ENCODE results near the gene EHHADH.

EHHADH gene

GRCh38 chr3:185204894-185205293 lies 49.0 kb downstream of the EHHADH start:
- Histone ChIP-seq H3K27me3 (ENCODE audit: control insufficient read depth in 5 of 5, insufficient read depth in 4 of 5, low read length in 5 of 5) (no peaks in the 10 kb centered on the region), H3K36me3 (ENCODE audit: control insufficient read depth in 5 of 5, insufficient read depth in 5 of 5, low read length in 5 of 5) (peaks cover 3 to 27% (median 22%) of the 10 kb centered on the region in 5 donors), H3K9ac (ENCODE audit: low read length in 5 of 5) (no peak overlapping the region), H3K4me3 (ENCODE audit: low read depth in 1 of 5, low read length in 5 of 5) (no peak overlapping the region), H3K27ac (ENCODE audit: low read depth, low read length) (no peak overlapping the region), H3K4me1 (ENCODE audit: control insufficient read depth in 5 of 5, insufficient read depth in 5 of 5, low read length in 5 of 5) (no peaks in the 10 kb centered on the region), H3K9me3 (ENCODE audit: control insufficient read depth in 5 of 5, low read length in 5 of 5) (peaks cover 0 to 3% (median 0%) of the 10 kb centered on the region in 5 donors)

GRCh38 chr3:185200639-185201038 lies 53.2 kb downstream of the EHHADH start:
- Histone ChIP-seq H3K4me1 (ENCODE audit: control insufficient read depth in 5 of 5, insufficient read depth in 5 of 5, low read length in 5 of 5) (no peaks in the 10 kb centered on the region), H3K9me3 (ENCODE audit: control insufficient read depth in 5 of 5, low read length in 5 of 5) (peaks cover 0 to 3% (median 0%) of the 10 kb centered on the region in 5 donors), H3K4me3 (ENCODE audit: low read depth in 1 of 5, low read length in 5 of 5) (no peak overlapping the region), H3K27ac (ENCODE audit: low read depth, low read length) (no peak overlapping the region), H3K27me3 (ENCODE audit: control insufficient read depth in 5 of 5, insufficient read depth in 4 of 5, low read length in 5 of 5) (no peaks in the 10 kb centered on the region), H3K36me3 (ENCODE audit: control insufficient read depth in 5 of 5, insufficient read depth in 5 of 5, low read length in 5 of 5) (peaks cover 7 to 27% (median 23%) of the 10 kb centered on the region in 5 donors), H3K9ac (ENCODE audit: low read length in 5 of 5) (no peak overlapping the region)

- H3K27me3 ChIP-seq (ENCODE audit: control insufficient read depth in 5 of 5, insufficient read depth in 4 of 5, low read length in 5 of 5): no peaks in the 10 kb centered on the region
- H3K4me3 ChIP-seq (ENCODE audit: low read depth in 1 of 5, low read length in 5 of 5): no peak overlapping the region
- peaks cover 0 to 3% (median 0%) of the 10 kb centered on the region in 5 donors for H3K9me3 ChIP-seq (ENCODE audit: control insufficient read depth in 5 of 5, low read length in 5 of 5)
- H3K27ac ChIP-seq (ENCODE audit: low read depth, low read length): no peak overlapping the region
- no peak overlapping the region for H3K9ac ChIP-seq (ENCODE audit: low read length in 5 of 5)
- no peaks in the 10 kb centered on the region for H3K4me1 ChIP-seq (ENCODE audit: control insufficient read depth in 5 of 5, insufficient read depth in 5 of 5, low read length in 5 of 5)
- H3K36me3 ChIP-seq (ENCODE audit: control insufficient read depth in 5 of 5, insufficient read depth in 5 of 5, low read length in 5 of 5): peaks cover 7 to 27% (median 23%) of the 10 kb centered on the region in 5 donors
These were observed 54.2 kb downstream of the EHHADH start for GRCh38 chr3:185199671-185200070.

- no peak overlapping the region for H3K9ac ChIP-seq (ENCODE audit: low read length in 5 of 5)
- peaks cover 7 to 24% (median 19%) of the 10 kb centered on the region in 5 donors for H3K36me3 ChIP-seq (ENCODE audit: control insufficient read depth in 5 of 5, insufficient read depth in 5 of 5, low read length in 5 of 5)
- no peak overlapping the region for H3K27ac ChIP-seq (ENCODE audit: low read depth, low read length)
- H3K4me1 ChIP-seq (ENCODE audit: control insufficient read depth in 5 of 5, insufficient read depth in 5 of 5, low read length in 5 of 5): no peaks in the 10 kb centered on the region
- H3K4me3 ChIP-seq (ENCODE audit: low read depth in 1 of 5, low read length in 5 of 5): no peak overlapping the region
- H3K9me3 ChIP-seq (ENCODE audit: control insufficient read depth in 5 of 5, low read length in 5 of 5): peaks cover 0 to 3% (median 0%) of the 10 kb centered on the region in 5 donors
- no peaks in the 10 kb centered on the region for H3K27me3 ChIP-seq (ENCODE audit: control insufficient read depth in 5 of 5, insufficient read depth in 4 of 5, low read length in 5 of 5)
These were observed 54.6 kb downstream of the EHHADH start for GRCh38 chr3:185199206-185199605.

- Histone ChIP-seq H3K9ac (ENCODE audit: low read length in 5 of 5) (no peak overlapping the region), H3K27ac (ENCODE audit: low read depth, low read length) (no peak overlapping the region), H3K27me3 (ENCODE audit: control insufficient read depth in 5 of 5, insufficient read depth in 4 of 5, low read length in 5 of 5) (no peaks in the 10 kb centered on the region), H3K4me1 (ENCODE audit: control insufficient read depth in 5 of 5, insufficient read depth in 5 of 5, low read length in 5 of 5) (no peaks in the 10 kb centered on the region), H3K9me3 (ENCODE audit: control insufficient read depth in 5 of 5, low read length in 5 of 5) (peaks cover 0 to 3% (median 0%) of the 10 kb centered on the region in 5 donors), H3K36me3 (ENCODE audit: control insufficient read depth in 5 of 5, insufficient read depth in 5 of 5, low read length in 5 of 5) (peaks cover 14 to 22% (median 20%) of the 10 kb centered on the region in 5 donors), H3K4me3 (ENCODE audit: low read depth in 1 of 5, low read length in 5 of 5) (no peak overlapping the region)
These were observed 56.8 kb downstream of the EHHADH start for GRCh38 chr3:185197068-185197467.

- Histone ChIP-seq H3K4me3 (ENCODE audit: low read depth in 1 of 5, low read length in 5 of 5) (no peak overlapping the region), H3K9me3 (ENCODE audit: control insufficient read depth in 5 of 5, low read length in 5 of 5) (no peaks in the 10 kb centered on the region), H3K9ac (ENCODE audit: low read length in 5 of 5) (no peak overlapping the region), H3K27ac (ENCODE audit: low read depth, low read length) (no peak overlapping the region), H3K27me3 (ENCODE audit: control insufficient read depth in 5 of 5, insufficient read depth in 4 of 5, low read length in 5 of 5) (no peaks in the 10 kb centered on the region), H3K36me3 (ENCODE audit: control insufficient read depth in 5 of 5, insufficient read depth in 5 of 5, low read length in 5 of 5) (peaks cover 14 to 22% (median 18%) of the 10 kb centered on the region in 5 donors), H3K4me1 (ENCODE audit: control insufficient read depth in 5 of 5, insufficient read depth in 5 of 5, low read length in 5 of 5) (no peaks in the 10 kb centered on the region)
These were observed 58.2 kb downstream of the EHHADH start for GRCh38 chr3:185195652-185196051.

GRCh38 chr3:185188816-185189215 lies 65.0 kb downstream of the EHHADH start:
- Histone ChIP-seq H3K27me3 (ENCODE audit: control insufficient read depth in 5 of 5, insufficient read depth in 4 of 5, low read length in 5 of 5) (no peaks in the 10 kb centered on the region), H3K36me3 (ENCODE audit: control insufficient read depth in 5 of 5, insufficient read depth in 5 of 5, low read length in 5 of 5) (peaks cover 12 to 21% (median 17%) of the 10 kb centered on the region in 5 donors), H3K9ac (ENCODE audit: low read length in 5 of 5) (no peak overlapping the region), H3K4me3 (ENCODE audit: low read depth in 1 of 5, low read length in 5 of 5) (no peak overlapping the region), H3K9me3 (ENCODE audit: control insufficient read depth in 5 of 5, low read length in 5 of 5) (no peaks in the 10 kb centered on the region), H3K4me1 (ENCODE audit: control insufficient read depth in 5 of 5, insufficient read depth in 5 of 5, low read length in 5 of 5) (no peaks in the 10 kb centered on the region), H3K27ac (ENCODE audit: low read depth, low read length) (no peak overlapping the region)

- no peak overlapping the region for H3K27ac ChIP-seq (ENCODE audit: low read depth, low read length)
- no peak overlapping the region for H3K4me3 ChIP-seq (ENCODE audit: low read depth in 1 of 5, low read length in 5 of 5)
- no peaks in the 10 kb centered on the region for H3K27me3 ChIP-seq (ENCODE audit: control insufficient read depth in 5 of 5, insufficient read depth in 4 of 5, low read length in 5 of 5)
- no peaks in the 10 kb centered on the region for H3K9me3 ChIP-seq (ENCODE audit: control insufficient read depth in 5 of 5, low read length in 5 of 5)
- peaks cover 3 to 11% (median 9%) of the 10 kb centered on the region in 5 donors for H3K36me3 ChIP-seq (ENCODE audit: control insufficient read depth in 5 of 5, insufficient read depth in 5 of 5, low read length in 5 of 5)
- no peak overlapping the region for H3K9ac ChIP-seq (ENCODE audit: low read length in 5 of 5)
- H3K4me1 ChIP-seq (ENCODE audit: control insufficient read depth in 5 of 5, insufficient read depth in 5 of 5, low read length in 5 of 5): no peaks in the 10 kb centered on the region
These were observed 66.5 kb downstream of the EHHADH start for GRCh38 chr3:185187391-185187790.

GRCh38 chr3:185176750-185177359 lies 77.0 kb downstream of the EHHADH start:
- no peaks in the 10 kb centered on the region for H3K36me3 ChIP-seq (ENCODE audit: control insufficient read depth in 5 of 5, insufficient read depth in 5 of 5, low read length in 5 of 5)
- H3K9ac ChIP-seq (ENCODE audit: low read length in 5 of 5): no peak overlapping the region
- H3K9me3 ChIP-seq (ENCODE audit: control insufficient read depth in 5 of 5, low read length in 5 of 5): no peaks in the 10 kb centered on the region
- H3K27me3 ChIP-seq (ENCODE audit: control insufficient read depth in 5 of 5, insufficient read depth in 4 of 5, low read length in 5 of 5): peaks cover 2 to 5% (median 2%) of the 10 kb centered on the region in 5 donors
- peaks cover 0 to 14% (median 13%) of the 10 kb centered on the region in 5 donors for H3K4me1 ChIP-seq (ENCODE audit: control insufficient read depth in 5 of 5, insufficient read depth in 5 of 5, low read length in 5 of 5)
- H3K4me3 ChIP-seq (ENCODE audit: low read depth in 1 of 5, low read length in 5 of 5): no peak overlapping the region
- H3K27ac ChIP-seq (ENCODE audit: low read depth, low read length): no peak overlapping the region

GRCh38 chr3:185175370-185175987 lies 78.4 kb downstream of the EHHADH start:
- Histone ChIP-seq H3K4me1 (ENCODE audit: control insufficient read depth in 5 of 5, insufficient read depth in 5 of 5, low read length in 5 of 5) (peaks cover 0 to 14% (median 13%) of the 10 kb centered on the region in 5 donors), H3K9ac (ENCODE audit: low read length in 5 of 5) (peak overlapping the region in 3 of 5 donors; percentile 38 to 72 (median 42)), H3K9me3 (ENCODE audit: control insufficient read depth in 5 of 5, low read length in 5 of 5) (no peaks in the 10 kb centered on the region), H3K4me3 (ENCODE audit: low read depth in 1 of 5, low read length in 5 of 5) (peak overlapping the region in 4 of 5 donors; percentile 47 to 61 (median 56)), H3K27me3 (ENCODE audit: control insufficient read depth in 5 of 5, insufficient read depth in 4 of 5, low read length in 5 of 5) (peaks cover 0 to 2% (median under 1%) of the 10 kb centered on the region in 5 donors), H3K27ac (ENCODE audit: low read depth, low read length) (peak overlapping the region; percentile 62), H3K36me3 (ENCODE audit: control insufficient read depth in 5 of 5, insufficient read depth in 5 of 5, low read length in 5 of 5) (no peaks in the 10 kb centered on the region)

Data from subcutaneous abdominal adipose tissue (tissue), 5 donors.